ENCODE measurements around the gene PSG7. TPM values are rescaled to one million over a fixed set of nuclear protein-coding genes. Genes with fewer than 3 reads are reported as not detected.

Gene PSG7
- total RNA-seq (2022; extraction: Qiagen RNA extraction): 0.06 to 0.11 TPM (median 0.08 TPM) in 3 of 5 replicates, not detected in the others

DNA sequence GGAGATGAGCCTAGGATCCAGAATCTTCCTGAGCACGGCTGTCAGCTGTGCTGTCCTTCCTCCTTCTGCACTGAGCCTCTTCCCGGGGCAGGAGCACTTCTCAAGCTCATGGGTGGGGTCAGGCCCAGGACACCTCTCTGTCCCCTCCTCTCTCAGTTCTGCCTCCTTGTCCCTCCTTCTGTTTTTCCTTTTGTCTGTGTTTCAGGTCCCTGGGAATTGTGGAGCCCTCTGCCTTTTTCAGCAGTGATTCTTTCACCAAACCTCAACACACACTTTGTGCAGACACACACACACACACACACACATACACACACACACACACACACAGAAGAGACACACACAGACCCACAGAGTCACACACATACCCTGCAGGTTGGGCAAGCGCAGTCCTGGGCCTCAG, at the start of gene PSG7:
PSG7 (minus strand) TSS at position 101 of the 400 bp plus-strand sequence. CDS start 131 bp downstream, outside the sequence.

GRCh38 chr19:42917634-42918033, 19.4 kb downstream of the PSG7 start, which contains the start of gene PSG6:
TSS of gene PSG6 (minus strand) at chr19:42917894. CDS start at chr19:42917792, 102 bp downstream.

GRCh38 chr19:42879613-42880012, 57.4 kb downstream of the PSG7 start, which contains the start of gene PSG1:
TSS of gene PSG1 (minus strand) at chr19:42879713. CDS start at chr19:42879581, 132 bp downstream.

Other genes with a start within 250 kb of the PSG7 start
- gene PSG3, start 196.7 kb downstream of the PSG7 start, total RNA-seq (2022; extraction: Qiagen RNA extraction): 0.07 to 0.18 TPM (median 0.13 TPM) in 4 of 5 replicates, not detected in the other
- 0.08 to 0.22 TPM (median 0.14 TPM) in 5 replicates for gene PSG8, start 171.5 kb downstream of the PSG7 start, total RNA-seq (2022; extraction: Qiagen RNA extraction)
- 0.16 to 0.40 TPM (median 0.21 TPM) in 5 replicates for gene PSG1, start 57.5 kb downstream of the PSG7 start, total RNA-seq (2022; extraction: Qiagen RNA extraction)
- gene PSG6, start 19.3 kb downstream of the PSG7 start, total RNA-seq (2022; extraction: Qiagen RNA extraction): 0.07 to 0.11 TPM in 2 of 5 replicates, not detected in the others
- gene PSG11, start 89.3 kb upstream of the PSG7 start, total RNA-seq (2022; extraction: Qiagen RNA extraction): not detected in 5 replicates
- 0.07 TPM in 1 of 5 replicates, not detected in the others for gene PSG2, start 145.5 kb upstream of the PSG7 start, total RNA-seq (2022; extraction: Qiagen RNA extraction)
- 0.45 to 0.90 TPM (median 0.52 TPM) in 5 replicates for gene PSG5, start 249.3 kb upstream of the PSG7 start, total RNA-seq (2022; extraction: Qiagen RNA extraction)